HepG2 (cell line): ENCODE results near the gene RIC3. TPM values are rescaled to one million over a fixed set of nuclear protein-coding genes. Genes with fewer than 3 reads are reported as not detected.

Experiments
- EP300 ChIP-seq, 3 experiments: sonication (generic) in 1 of 3; formaldehyde crosslinking in 1 of 3; IDR thresholded peaks; 2 replicates each; pipeline versions ENCODE4 v1.5.1 to v1.6.1; 2011 to 2020; ENCODE audit warnings: low read depth in 2 of 3, low read length in 2 of 3, borderline replicate concordance in 1 of 3, improper control_type of control experiment in 1 of 3, mild to moderate bottlenecking in 1 of 3, missing genetic modification reagents in 1 of 3, moderate library complexity in 1 of 3
- NFKB2 ChIP-seq: sonication (generic); formaldehyde crosslinking; IDR thresholded peaks from 2 replicates; pipeline ENCODE4 v1.4.0; 2020; ENCODE audit warnings: missing genetic modification reagents, borderline replicate concordance
- ONECUT2 ChIP-seq: sonication (generic); formaldehyde crosslinking; IDR thresholded peaks from 2 replicates; pipeline ENCODE4 v1.4.0; 2020; ENCODE audit warnings: missing genetic modification reagents
- ZFP82 ChIP-seq: sonication (generic); formaldehyde crosslinking; IDR thresholded peaks from 2 replicates; pipeline ENCODE4 v1.5.1; 2020; ENCODE audit warnings: mild to moderate bottlenecking, missing genetic modification reagents, borderline replicate concordance
- ZNF879 ChIP-seq: sonication (generic); formaldehyde crosslinking; IDR thresholded peaks from 2 replicates; pipeline ENCODE4 v1.8.1; 2023; ENCODE audit warnings: missing genetic modification reagents
- polyA plus RNA-seq, 8 experiments: library from polyadenylated mRNA; depleted of rRNA in 3 of 8; stranded (reverse) in 7 of 8; unstranded in 1 of 8; fragments of >200 nt; fragmentation: Illumina TruSeq in 4 of 8; extraction: Trizol in 4 of 8; gene quantifications; 2 replicates each; pipeline versions ENCODE4 v1.2.1 to v1.2.3, GENCODE V29; 2011 to 2016; ENCODE audit warnings: low read depth in 4 of 8, missing spikeins in 1 of 8, mixed read lengths in 1 of 8; ENCODE audit not compliant: insufficient read depth in 1 of 8
- total RNA-seq, 5 experiments: library from RNA; depleted of rRNA; stranded (reverse); fragments of >200 nt; fragmentation: Illumina TruSeq; extraction: Trizol; gene quantifications; 2 replicates each; pipeline ENCODE4 v1.2.3, GENCODE V29; 2016; ENCODE audit warnings: low read depth in 1 of 5
- TF ChIP-seq, protein P1 (sequence below): IDR thresholded peaks from 2 replicates; pipeline ENCODE4 v1.6.1; 2016; ENCODE audit warnings: missing biosample characterization, missing genetic modification reagents, low read depth
- TF ChIP-seq, protein P2 (sequence below): sonication (generic); formaldehyde crosslinking; IDR thresholded peaks from 2 replicates; pipeline ENCODE4 v1.5.0; 2020; ENCODE audit warnings: missing genetic modification reagents
- TF ChIP-seq, protein P3 (sequence below): sonication (generic); formaldehyde crosslinking; IDR thresholded peaks from 2 replicates; pipeline ENCODE4 v1.9.0; 2021; ENCODE audit warnings: missing genetic modification reagents, borderline replicate concordance

Gene RIC3
- total and polyA plus RNA-seq, 2 of the 13 experiments (the other 11 are each of a cell fraction or from before 2014, with no cell fraction given): not detected

DNA sequence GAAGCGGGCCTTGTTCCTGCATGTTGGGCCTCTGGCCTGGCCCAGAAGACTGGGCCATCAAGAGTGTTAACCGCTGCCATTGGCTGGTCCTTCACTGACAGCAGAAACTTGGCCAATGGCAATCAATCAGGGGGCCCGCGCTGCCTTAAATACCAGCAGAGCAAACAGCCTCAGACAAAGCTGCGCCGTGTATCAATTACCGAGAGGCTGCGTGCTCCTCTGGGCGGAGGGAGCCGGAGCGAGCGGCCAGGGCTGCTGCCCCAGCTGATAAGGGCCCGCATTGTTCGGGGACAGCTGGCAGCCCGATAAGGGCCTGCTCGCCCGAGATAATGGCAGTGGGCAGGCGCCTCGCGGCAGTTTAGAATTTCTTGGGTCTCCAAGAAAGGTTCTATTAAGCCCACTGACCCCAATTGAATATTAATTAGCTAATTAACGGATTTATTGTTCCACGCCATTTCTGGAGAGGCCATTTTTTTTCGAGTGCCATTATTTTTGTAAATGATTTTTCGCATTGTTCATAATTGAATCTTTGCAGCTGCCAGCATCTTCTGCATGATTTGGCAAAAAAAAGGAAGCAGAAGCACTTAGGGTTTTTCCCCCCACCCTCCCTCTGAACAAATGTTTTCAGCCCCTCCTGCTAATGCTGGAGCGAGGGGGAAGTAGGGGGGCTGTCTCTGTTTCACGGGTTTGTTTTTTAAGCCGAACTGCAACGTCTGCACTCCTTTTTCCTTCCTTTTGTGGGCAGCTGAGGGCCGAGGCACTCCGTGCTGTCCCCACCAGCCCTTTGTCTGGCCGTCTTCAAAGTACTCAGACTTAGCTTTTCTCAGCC is 37.6 kb upstream of the RIC3 start (continued):
- TF ChIP-seq ZFP82 (CRISPR knock-in tag) (no peak), ZNF879 (CRISPR knock-in tag) (no peak), ONECUT2 (CRISPR knock-in tag) (no peak), EP300 (IDR thresholded peaks at IDR 0.05; ENCODE audit: low read depth in 2 of 2, low read length in 2 of 2) (no peak), EP300 (CRISPR knock-in tag; IDR thresholded peaks at IDR 0.05; ENCODE audit: borderline replicate concordance) (no peak), NFKB2 (CRISPR knock-in tag) (no peak)
- TF ChIP-seq, protein P1, sequence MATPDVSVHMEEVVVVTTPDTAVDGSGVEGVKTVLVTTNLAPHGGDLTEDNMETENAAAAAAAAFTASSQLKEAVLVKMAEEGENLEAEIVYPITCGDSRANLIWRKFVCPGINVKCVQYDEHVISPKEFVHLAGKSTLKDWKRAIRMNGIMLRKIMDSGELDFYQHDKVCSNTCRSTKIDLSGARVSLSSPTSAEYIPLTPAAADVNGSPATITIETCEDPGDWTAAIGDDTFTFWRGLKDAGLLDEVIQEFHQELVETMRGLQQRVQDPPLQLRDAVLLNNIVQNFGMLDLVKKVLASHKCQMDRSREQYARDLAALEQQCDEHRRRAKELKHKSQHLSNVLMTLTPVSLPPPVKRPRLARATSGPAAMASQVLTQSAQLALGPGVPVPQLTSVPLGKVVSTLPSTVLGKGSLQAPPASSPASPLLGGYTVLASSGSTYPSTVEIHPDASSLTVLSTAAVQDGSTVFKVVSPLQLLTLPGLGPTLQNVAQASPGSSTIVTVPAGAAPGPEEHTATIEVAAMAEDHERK (CRISPR knock-in tag): no peak
- TF ChIP-seq, protein P2, sequence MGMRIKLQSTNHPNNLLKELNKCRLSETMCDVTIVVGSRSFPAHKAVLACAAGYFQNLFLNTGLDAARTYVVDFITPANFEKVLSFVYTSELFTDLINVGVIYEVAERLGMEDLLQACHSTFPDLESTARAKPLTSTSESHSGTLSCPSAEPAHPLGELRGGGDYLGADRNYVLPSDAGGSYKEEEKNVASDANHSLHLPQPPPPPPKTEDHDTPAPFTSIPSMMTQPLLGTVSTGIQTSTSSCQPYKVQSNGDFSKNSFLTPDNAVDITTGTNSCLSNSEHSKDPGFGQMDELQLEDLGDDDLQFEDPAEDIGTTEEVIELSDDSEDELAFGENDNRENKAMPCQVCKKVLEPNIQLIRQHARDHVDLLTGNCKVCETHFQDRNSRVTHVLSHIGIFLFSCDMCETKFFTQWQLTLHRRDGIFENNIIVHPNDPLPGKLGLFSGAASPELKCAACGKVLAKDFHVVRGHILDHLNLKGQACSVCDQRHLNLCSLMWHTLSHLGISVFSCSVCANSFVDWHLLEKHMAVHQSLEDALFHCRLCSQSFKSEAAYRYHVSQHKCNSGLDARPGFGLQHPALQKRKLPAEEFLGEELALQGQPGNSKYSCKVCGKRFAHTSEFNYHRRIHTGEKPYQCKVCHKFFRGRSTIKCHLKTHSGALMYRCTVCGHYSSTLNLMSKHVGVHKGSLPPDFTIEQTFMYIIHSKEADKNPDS: no peak
- TF ChIP-seq, protein P3, sequence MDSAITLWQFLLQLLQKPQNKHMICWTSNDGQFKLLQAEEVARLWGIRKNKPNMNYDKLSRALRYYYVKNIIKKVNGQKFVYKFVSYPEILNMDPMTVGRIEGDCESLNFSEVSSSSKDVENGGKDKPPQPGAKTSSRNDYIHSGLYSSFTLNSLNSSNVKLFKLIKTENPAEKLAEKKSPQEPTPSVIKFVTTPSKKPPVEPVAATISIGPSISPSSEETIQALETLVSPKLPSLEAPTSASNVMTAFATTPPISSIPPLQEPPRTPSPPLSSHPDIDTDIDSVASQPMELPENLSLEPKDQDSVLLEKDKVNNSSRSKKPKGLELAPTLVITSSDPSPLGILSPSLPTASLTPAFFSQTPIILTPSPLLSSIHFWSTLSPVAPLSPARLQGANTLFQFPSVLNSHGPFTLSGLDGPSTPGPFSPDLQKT: no peak
- TF ChIP-seq, all 625 proteins: peak for 0
